HG03095 (cell line): ENCODE data around the gene SPSB1.

Experiments used
- ATAC-seq: cut with Tn5 transposase; IDR thresholded peaks from one replicate; pipeline ENCODE4 v1.9.1; 2021; ENCODE audit warnings: moderate library complexity; ENCODE audit not compliant: unreplicated experiment

The SPSB1 gene

DNA sequence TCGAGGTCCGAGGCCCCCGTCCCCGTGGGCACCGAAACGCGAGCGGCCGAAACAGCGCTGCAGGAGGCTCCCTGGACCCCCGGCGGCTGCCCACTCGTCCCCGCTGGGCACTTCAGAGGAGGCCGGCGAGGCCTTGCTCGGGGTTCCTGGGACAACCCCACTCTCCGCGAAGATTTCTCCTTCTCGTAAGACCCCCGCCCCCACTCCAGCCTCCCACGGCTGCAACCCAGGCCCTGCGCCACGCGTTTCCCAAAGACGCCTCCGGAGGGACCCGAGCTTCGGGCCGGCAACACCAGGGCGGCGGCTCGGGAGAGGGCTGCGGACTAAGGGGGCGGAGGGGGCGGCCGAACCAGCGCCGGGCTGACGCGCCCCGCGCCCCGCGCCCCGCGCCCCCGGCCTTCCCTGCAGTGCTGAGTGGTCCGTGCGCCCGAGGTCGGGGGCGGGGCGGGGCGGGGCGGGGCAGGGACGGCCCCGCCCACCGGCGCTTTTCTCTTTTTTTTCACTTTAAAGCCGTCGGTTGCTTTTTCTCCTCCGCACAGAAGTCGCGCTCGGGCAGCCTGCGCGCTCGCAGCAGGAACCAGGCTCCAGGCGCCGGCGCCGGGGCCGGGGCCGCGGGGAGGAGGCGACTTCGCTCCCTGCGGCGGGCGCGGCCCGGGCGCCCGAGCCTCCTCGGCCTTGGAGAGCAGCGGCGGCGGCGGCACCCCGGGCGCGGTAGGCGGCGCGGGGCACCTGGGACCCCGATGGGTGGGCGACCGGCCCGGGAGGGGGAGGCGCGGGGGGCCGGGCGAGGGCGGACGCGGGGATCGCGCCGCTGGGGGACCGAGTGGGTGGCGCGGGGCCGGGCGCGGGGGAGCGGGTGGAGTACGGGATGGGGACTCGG is at the start of gene SPSB1:
Gene SPSB1 (plus strand): TSS at position 534 of the 880 bp plus-strand sequence. CDS start 62,998 bp downstream, outside the sequence.
- ATAC-seq: peak; percentile 41

DNA sequence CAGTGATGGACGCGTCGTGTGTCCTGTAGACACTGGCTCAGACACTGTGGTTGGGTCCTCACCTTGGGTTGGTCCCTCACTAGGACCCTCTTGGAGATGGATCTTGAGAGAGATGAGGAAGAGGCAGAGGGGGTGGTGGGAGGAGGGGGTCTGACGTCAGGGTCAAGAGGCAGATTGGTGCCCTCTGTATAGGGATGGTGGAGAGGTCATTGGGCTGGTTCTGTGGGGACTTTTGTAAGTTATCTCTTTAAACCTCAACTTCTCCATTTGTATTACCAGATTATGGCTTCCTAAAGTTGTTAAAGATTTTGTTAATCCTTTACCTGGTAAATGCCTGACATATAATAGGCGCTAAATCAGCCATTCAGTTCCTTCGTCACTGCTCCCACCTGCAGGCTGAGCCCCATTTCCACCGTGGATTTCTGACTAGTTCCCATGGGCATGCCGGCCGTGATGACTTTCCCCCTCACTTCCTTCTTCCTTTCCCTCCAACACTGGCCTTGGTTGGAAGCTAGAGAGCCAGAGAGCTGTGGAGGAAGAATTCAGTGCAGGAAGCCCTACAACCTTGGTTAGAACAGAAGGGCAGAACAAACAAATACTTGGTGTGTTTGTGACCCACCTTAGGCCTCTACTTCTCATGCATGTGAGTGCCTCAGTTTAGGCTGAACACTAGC is 49.5 kb upstream of the SPSB1 start:
- no peak for ATAC-seq

DNA sequence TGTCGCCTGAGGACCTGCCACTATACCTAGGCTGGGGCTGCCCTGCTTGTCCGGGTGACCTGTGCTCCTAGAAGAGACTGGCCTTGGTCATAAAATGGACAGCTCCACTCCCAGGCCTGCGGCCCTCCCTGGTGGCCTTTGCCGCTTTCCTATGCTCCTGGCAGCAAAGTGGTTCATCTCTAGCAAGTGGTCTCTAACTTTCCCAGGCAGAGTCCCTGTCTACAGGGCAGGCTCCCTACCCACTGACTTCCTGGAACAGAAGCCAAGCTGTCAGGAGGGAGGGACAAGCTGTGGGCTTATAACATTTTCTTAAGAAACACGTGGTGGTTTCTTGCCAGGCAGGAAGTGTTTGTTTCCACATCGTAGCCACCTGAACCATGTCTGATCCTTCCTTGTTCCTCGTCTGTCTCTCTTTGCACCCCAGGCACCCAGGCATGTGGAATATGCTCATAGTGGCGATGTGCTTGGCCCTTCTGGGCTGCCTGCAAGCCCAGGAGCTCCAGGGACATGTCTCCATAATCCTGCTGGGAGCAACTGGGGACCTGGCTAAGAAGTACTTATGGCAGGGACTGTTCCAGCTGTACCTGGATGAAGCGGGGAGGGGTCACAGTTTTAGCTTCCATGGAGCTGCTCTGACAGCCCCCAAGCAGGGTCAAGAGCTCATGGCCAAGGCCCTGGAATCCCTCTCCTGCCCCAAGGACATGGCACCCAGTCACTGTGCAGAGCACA is 48.0 kb upstream of the SPSB1 start:
- no peak for ATAC-seq

DNA sequence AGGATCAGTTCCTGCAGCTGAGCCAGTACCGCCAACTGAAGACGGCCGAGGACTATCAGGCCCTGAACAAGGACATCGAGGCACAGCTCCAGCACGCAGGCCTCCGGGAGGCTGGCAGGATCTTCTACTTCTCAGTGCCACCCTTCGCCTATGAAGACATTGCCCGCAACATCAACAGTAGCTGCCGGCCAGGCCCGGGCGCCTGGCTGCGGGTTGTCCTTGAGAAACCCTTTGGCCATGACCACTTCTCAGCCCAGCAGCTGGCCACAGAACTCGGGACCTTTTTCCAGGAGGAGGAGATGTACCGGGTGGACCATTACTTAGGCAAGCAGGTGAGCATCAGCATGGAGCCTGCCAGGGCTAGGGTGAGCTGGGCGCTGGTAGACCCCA is 47.5 kb upstream of the SPSB1 start:
- ATAC-seq: no peak

DNA sequence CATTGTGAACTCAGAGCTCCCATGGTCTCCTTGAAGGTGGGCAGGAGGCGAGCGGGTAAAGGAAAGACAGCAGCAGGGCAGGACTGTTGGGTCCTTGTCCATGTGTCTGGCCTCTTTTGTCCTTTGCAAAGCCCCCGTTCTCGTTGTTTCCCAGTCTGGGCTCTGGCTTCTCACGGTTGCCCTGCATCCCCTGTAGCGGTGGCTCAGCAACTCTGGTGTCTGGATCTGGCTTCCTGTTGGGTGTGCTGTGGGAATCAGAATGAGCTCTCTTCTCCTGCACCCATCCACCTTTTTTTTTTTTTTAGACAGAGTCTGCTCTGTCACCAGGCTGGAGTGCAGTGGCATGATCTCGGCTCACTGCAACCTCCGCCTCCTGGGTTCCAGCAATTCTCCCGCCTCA is 47.0 kb upstream of the SPSB1 start:
- no peak for ATAC-seq

DNA sequence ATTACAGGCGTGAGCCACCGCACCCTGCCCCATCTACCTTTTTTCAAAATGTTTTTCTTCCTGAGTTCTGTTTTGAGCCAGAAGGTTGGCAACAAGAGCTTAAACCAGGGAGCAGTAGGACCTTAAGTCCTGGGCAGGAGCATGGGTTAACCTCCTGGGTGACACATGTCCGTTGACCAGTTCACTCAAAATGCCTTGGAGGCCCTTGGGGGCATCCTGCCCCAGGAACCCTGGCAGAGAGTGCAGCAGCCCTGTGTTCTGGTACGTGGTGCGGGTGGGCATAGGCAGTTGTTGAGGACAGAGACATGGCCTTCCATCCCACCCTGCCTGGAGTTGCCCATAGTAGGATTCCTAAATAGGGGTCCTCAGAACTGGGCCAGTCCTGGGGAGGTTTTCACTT is 46.5 kb upstream of the SPSB1 start:
- ATAC-seq: no peak

DNA sequence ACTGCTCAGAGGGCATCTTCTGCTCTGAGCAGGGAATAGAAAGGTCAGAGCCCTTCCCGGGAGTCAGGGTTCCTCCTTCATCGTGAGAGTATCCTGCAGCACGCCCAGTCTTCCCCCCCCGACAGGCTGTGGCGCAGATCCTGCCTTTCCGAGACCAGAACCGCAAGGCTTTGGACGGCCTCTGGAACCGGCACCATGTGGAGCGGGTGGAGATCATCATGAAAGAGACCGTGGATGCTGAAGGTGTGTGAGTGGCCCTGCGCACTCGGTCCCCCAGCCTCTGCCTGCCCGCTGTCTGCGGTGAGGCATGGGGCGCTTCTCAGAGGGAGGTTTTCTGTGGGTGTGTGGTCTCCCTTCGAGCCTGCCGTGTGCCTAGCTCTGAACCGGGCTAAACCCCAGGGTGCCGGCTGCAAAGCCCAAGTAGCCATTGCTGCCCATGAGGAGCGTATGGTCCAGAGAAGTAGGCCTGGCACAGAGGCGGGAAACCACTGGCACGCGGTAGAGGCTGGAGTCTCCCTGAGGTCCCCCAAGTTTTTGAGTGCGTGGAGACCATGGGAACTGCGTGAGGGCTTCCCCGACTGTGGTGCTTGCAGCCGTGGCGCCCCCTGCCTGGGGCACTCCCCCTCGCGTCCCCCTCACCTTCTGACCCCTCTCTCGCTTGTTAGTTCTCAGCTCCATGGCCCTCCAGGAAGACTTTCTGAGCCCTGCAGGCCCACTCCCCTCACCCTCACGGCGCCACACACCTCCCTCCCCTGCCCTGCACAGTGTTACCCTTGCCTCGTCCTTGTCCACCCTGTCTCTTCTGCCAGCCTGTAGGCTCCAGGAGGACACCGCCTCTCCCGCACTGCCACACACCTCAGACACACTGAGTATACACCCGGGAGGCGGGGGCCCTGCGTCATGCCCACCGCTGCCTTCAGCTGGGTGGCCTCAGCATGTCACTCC is 45.6 kb upstream of the SPSB1 start:
- ATAC-seq: no peak

DNA sequence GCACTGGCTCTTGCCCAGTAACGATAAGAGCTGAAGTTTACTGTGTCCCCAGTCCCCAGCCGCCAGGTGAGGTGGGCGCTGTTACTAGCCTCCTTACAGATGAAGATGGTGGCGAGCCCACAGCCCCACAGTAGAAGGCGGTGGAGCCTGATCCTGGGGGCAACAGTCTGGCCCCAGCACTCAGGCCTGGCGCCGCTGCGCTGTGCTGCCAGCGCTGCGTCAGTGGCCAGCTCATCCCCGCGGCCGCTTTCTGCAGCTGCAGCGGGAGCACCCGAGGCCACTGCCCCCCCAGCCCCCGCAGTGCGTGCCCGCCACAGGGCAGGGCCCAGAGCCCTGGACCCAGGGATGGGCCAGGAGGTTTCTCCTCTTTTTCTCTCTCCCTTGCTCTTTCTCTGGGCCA is 44.8 kb upstream of the SPSB1 start:
- ATAC-seq: no peak

DNA sequence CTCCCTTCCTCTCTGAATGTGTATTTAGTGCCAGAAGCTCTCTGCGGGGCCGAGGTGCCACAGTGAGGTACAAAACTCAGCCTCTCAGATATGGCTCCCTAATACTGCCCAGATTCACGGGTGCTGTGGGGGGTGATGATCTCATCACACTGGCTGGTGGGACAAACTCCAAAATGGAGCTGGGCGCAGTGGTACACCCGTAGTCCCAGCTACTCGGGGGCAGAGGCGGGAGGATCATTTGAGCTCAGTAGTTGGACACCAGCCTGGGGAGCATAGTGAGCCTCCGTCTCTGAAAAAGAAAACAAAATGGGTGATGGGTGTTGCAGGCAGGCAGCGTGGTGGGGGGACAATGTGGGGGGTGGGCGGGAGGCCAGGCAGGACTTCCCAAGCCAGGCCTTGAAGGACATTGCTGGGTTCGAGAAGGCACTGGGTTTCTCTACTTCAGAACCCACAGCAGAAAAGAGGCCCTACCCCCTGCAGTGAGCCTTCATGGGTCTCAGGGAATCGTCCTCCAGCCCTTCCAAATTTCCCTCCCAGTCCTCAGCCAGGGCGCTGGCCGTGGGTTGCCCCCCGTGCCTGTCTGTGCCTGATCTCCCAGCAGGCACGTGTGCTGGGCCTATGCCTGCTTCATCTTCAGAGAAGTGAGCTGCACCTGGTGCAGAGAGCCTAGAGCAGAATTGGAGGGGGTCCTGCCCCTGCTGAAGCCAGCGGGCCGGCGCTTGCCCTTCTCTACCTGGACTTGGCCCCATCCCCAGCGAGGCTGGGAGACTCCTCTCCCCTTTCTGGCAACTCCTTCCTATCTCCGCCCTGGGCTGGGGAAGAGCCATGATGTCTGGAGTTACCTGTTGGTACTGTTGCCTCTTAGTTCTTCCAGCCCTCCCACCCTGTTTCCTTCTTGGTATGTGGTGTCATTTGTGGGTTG is 44.1 kb upstream of the SPSB1 start:
- no peak for ATAC-seq

DNA sequence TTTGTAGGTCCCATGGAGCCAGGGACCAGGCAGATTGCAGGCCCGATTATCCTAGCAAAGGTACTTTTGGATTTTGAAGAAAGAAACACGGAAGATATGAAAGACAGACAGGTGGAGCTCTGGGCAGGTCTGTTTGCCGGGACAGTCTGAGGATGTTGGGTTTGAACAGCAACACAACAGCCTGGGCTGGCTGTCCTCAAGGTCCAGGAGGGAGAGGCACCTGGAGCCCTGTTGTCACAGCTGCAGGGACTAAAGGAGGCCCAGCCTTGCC is 43.5 kb upstream of the SPSB1 start:
- no peak for ATAC-seq

DNA sequence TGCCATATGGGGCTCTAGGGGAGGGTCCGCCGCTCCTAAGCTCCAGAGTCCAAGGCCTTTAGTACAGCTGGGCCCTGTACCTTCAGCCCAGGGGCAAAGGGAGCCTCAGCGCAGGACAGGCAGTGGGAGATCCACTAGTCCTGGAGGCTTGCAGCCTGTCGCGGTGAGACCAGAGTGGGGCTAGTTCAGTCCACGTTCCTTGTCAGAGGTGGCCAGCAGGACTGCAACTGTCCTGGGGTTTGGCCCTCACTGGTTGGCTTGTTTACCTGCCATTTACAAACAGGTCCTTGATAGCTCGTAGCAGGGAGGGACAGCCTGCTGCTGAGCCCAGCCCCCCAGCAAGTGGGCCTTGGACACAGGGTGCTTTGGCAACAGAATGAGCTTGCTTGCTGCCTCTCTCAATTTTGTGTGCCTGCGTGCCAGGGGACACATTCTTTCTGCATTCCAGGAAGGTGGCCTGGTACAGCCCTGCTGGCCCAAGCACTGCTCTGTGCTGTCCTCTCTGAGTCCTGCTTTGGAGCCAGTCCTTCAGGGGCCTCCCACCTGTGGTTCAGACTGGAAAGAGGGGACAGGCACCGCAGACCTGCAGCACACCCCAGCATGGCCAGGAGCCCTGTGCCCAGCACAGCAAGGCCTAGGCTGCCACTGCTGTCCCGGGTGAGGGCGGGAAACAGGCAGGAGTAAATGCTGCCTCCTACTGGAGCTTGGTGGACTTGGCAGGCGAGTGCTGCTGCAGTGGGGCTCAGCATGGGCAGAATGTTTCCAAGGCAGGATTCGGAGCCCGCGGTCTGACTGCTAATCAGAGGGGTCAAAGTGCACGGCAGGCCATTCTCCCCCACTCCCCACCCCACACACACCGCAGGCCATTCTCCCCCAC is 42.9 kb upstream of the SPSB1 start:
- ATAC-seq: no peak

DNA sequence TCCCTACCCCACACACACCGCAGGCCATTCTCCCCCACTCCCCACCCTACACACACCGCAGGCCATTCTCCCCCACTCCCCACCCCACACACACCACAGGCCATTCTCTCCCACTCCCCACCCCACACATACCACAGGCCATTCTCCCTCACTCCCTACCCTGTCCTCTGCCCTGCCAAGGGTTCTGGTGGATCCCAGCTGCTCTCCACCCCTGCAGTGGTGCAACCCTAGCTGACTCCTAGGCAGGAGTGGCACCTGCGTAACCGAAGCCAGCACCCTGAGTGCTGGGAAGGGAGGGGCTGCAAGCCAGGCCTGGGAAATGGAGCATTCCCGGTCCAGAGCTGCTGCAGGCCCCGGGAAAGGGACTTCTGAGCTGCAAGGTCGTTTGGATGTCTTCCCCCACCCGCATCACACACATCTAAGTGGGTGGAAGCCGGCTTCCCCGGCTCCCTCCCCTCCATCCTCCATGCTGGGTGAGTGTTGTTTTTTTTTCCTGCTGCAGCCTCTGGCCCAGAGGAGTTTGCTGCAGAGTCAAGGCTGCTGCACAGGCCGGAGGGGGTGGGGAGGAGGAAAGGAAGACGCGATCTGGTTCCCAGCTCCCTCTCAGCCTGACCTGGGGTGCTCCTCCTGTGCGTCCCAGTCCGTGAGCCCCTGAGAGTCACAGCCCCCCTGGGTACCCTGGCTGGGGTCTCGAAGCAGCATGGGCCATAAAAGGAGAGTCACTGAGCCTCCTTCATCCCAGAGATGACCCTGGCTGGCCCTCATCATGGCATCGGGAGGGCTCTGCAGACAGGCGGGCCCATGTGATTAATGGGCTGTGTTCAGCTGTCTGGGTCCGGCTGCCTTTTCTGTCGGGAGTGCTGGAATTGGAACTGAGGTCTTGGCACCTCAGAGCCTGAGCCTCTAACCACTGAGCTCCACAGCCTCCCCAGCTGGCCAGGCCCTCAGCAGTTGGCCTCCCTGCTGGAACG is 42.0 kb upstream of the SPSB1 start:
- no peak for ATAC-seq

DNA sequence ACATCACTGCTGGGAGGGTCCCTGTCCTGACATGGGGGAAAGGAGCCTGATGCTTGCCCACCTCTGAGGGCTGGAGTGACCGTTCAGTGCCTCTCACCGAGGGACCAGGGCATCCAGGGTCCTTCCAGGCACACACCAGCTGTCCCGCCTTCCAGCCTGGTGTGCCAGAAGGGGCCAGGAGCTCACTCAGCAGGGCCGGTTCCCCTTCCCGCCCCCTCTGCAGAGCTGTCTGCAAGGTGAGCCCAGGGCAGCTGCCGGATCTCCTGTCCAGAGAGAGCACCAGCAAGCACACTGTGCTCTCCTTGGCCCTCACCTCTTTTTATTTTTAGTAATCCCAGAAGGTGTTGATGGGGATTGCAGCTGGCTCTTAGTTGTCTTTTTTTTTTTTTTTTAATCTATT is 41.2 kb upstream of the SPSB1 start:
- ATAC-seq: no peak

DNA sequence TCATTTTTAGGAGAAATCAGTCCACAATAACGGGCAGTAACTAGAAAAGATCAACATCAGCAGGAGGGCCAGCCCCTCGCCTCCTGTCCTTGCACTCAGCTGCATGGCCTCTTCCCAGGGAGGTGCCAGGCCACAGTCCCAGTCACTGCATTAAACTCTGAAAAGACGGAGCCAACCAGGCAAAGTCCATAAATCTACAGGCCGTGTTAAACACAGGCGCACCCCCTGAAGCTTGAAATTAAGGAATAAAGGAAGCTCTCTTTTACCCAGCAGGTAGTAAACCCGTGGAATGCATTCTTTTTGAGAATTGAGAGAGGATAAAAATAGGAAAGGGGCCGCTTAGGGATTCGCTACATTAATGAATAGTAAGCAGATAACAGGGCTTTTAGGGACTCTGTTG is 39.7 kb upstream of the SPSB1 start:
- no peak for ATAC-seq

DNA sequence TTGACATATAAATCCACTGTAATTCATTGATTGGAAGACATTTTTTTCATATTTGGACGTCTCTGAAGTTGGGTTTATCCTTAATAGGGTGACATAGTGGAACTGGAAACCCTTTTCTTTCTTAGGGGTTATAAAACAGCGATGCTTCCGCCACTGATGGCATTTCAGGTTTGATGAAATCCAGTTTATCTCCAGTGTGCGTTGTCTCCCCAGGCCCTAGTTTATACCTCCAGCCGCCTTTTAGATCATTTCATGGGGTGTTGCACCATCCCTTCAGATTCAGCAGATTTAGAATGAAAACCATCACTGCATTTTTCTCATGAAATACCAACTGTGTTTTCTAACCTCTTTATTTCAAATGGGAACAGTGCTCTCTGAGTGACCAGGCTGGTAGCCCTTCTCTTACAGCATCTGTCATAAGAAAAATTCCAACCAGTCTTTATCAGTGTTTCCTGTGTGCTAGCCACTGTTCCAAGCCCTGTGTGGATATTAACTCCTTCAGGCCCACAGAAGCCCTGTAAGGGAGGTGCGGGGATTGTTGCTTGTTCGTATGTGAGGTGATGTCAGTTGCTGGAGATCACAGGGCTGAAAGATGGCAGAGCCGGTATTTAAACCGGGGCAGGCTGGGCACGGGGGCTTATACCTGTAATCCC is 39.1 kb upstream of the SPSB1 start:
- ATAC-seq: no peak

DNA sequence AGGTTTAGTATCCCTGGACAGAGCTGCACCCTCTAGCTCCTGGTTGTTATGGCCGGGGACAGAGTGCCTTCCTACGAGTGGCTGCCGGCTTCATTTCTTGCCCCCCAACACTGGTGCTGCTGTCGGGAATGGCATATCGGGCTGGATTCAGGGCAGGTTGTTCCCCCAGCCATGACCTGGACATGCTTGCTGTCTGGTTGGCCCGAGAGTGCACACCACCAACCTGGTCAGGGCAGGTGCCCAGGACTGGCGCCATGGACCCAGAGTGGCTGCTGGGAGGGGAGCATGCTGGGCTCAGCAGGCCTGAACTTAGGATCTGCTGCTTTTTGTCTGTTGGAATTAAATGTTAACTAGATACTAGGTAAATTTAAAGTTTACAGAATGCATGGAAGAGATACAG is 36.4 kb upstream of the SPSB1 start:
- ATAC-seq: no peak

DNA sequence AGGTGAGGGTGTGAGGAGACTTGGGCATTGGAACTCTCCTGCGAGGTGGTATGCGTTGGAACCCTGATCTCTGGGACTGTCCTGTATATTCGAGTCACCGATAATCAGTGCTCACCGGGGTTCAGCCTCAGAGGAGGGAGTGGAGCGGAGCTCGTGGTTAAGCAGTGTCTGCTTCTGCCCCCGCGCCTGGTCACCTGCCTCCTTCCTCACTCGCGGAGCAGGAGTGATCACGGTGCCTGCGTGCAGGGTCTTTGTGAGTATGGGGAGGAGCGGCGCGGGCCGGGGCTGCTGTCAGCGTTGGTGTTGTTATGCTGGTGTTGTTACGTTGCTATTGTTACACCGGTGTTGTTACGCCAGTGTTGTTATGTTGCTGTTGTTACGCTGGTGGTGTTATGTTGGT is 34.8 kb upstream of the SPSB1 start:
- ATAC-seq: no peak
